ENCODE results near the gene MAPK8IP2.

The MAPK8IP2 gene

GRCh38 chr22:50597097-50597496 lies 3.5 kb upstream of the MAPK8IP2 start:
- no peak for TF ChIP-seq CTCF (conservative IDR thresholded peaks at IDR 0.05; ENCODE audit: control insufficient read depth, insufficient read depth, low read depth, low read length)
- no peak overlapping the region for H3K4me3 ChIP-seq (ENCODE audit: control insufficient read depth, low read depth, low read length)
- no peak for DNase-seq (ENCODE audit: low read depth)

- H3K4me3 ChIP-seq (ENCODE audit: control insufficient read depth, low read depth, low read length): no peak overlapping the region
- no peak for DNase-seq (ENCODE audit: low read depth)
- TF ChIP-seq CTCF (conservative IDR thresholded peaks at IDR 0.05; ENCODE audit: control insufficient read depth, insufficient read depth, low read depth, low read length): no peak
Measured at GRCh38 chr22:50599816-50600455, 657 bp upstream of the MAPK8IP2 start.

GRCh38 chr22:50600967-50601668 lies 525 bp downstream of the MAPK8IP2 start:
- H3K4me3 ChIP-seq (ENCODE audit: control insufficient read depth, low read depth, low read length): no peak overlapping the region
- no peak for TF ChIP-seq CTCF (conservative IDR thresholded peaks at IDR 0.05; ENCODE audit: control insufficient read depth, insufficient read depth, low read depth, low read length)
- no peak for DNase-seq (ENCODE audit: low read depth)

GRCh38 chr22:50601669-50602337 lies 1.2 kb downstream of the MAPK8IP2 start:
- no peak for DNase-seq (ENCODE audit: low read depth)
- no peak for TF ChIP-seq CTCF (conservative IDR thresholded peaks at IDR 0.05; ENCODE audit: control insufficient read depth, insufficient read depth, low read depth, low read length)
- no peak overlapping the region for H3K4me3 ChIP-seq (ENCODE audit: control insufficient read depth, low read depth, low read length)

GRCh38 chr22:50602338-50602700 lies 1.7 kb downstream of the MAPK8IP2 start:
- DNase-seq (ENCODE audit: low read depth): no peak
- TF ChIP-seq CTCF (conservative IDR thresholded peaks at IDR 0.05; ENCODE audit: control insufficient read depth, insufficient read depth, low read depth, low read length): no peak
- H3K4me3 ChIP-seq (ENCODE audit: control insufficient read depth, low read depth, low read length): no peak overlapping the region

GRCh38 chr22:50603511-50604255 lies 3.1 kb downstream of the MAPK8IP2 start:
- no peak for DNase-seq (ENCODE audit: low read depth)
- H3K4me3 ChIP-seq (ENCODE audit: control insufficient read depth, low read depth, low read length): no peak overlapping the region
- no peak for TF ChIP-seq CTCF (conservative IDR thresholded peaks at IDR 0.05; ENCODE audit: control insufficient read depth, insufficient read depth, low read depth, low read length)

All from fibroblast of mammary gland (primary cell).